ENCODE results near the gene SLC6A7. TPM values are rescaled to one million over a fixed set of nuclear protein-coding genes. Genes with fewer than 3 reads are reported as not detected.
"Not testable (repeated sequence)": the region's sequence is repeated elsewhere in the genome, so short reads cannot be mapped to it uniquely, and the experiment has no call there.

Gene SLC6A7
- total RNA-seq, 2 experiments from 2014 or later: not detected

- peaks cover 8% of the 10 kb centered on the region for H3K27me3 Mint-ChIP-seq
- H3K36me3 Mint-ChIP-seq: no peaks in the 10 kb centered on the region
- H3K4me3 Mint-ChIP-seq: no peak overlapping the region
- CTCF ChIA-PET: no interaction called here
- DNase-seq (no peak), ATAC-seq (no peak)
- no peaks in the 10 kb centered on the region for H3K4me1 Mint-ChIP-seq
- H3K27ac Mint-ChIP-seq: no peak overlapping the region
- H3K9me3 Mint-ChIP-seq (ENCODE audit: low read depth): no peaks in the 10 kb centered on the region
Observed at GRCh38 chr5:150239794-150240122, 49.9 kb downstream of the SLC6A7 start.

GRCh38 chr5:150241298-150242160, 51.7 kb downstream of the SLC6A7 start:
- ATAC-seq (no peak), DNase-seq (no peak)
- peaks cover 4% of the 10 kb centered on the region for H3K27me3 Mint-ChIP-seq
- H3K4me3 Mint-ChIP-seq: no peak overlapping the region
- no peaks in the 10 kb centered on the region for H3K9me3 Mint-ChIP-seq (ENCODE audit: low read depth)
- CTCF ChIA-PET: no interaction called here
- H3K4me1 Mint-ChIP-seq: no peaks in the 10 kb centered on the region
- no peaks in the 10 kb centered on the region for H3K36me3 Mint-ChIP-seq
- H3K27ac Mint-ChIP-seq: no peak overlapping the region

- H3K4me3 Mint-ChIP-seq: no peak overlapping the region
- no peaks in the 10 kb centered on the region for H3K36me3 Mint-ChIP-seq
- no peak for ATAC-seq
- no peaks in the 10 kb centered on the region for H3K4me1 Mint-ChIP-seq
- CTCF ChIA-PET: interaction anchor here (0.8 kb wide), 1 partner anchor 24 kb away, joined by 4 read pairs; no protein-coding TSS in a partner anchor
- H3K9me3 Mint-ChIP-seq (ENCODE audit: low read depth): no peaks in the 10 kb centered on the region
- H3K27ac Mint-ChIP-seq: no peak overlapping the region
- DNase-seq: no peak
- H3K27me3 Mint-ChIP-seq: peaks cover 4% of the 10 kb centered on the region
Observed at GRCh38 chr5:150242251-150242894, 52.5 kb downstream of the SLC6A7 start.

- no peaks in the 10 kb centered on the region for H3K4me1 Mint-ChIP-seq
- H3K27me3 Mint-ChIP-seq: peaks cover 4% of the 10 kb centered on the region
- no peaks in the 10 kb centered on the region for H3K36me3 Mint-ChIP-seq
- CTCF ChIA-PET: no interaction called here
- no peaks in the 10 kb centered on the region for H3K9me3 Mint-ChIP-seq (ENCODE audit: low read depth)
- H3K27ac Mint-ChIP-seq: no peak overlapping the region
- H3K4me3 Mint-ChIP-seq: no peak overlapping the region
- ATAC-seq (no peak), DNase-seq (no peak)
Observed at GRCh38 chr5:150243590-150243989, 53.7 kb downstream of the SLC6A7 start.

GRCh38 chr5:150244209-150244608, 54.3 kb downstream of the SLC6A7 start:
- Mint-ChIP-seq H3K9me3 (ENCODE audit: low read depth) (no peaks in the 10 kb centered on the region), H3K27ac (no peak overlapping the region), H3K4me1 (no peaks in the 10 kb centered on the region), H3K4me3 (no peak overlapping the region), H3K36me3 (no peaks in the 10 kb centered on the region), H3K27me3 (peaks cover 4% of the 10 kb centered on the region)
- CTCF ChIA-PET: no interaction called here
- ATAC-seq (no peak), DNase-seq (no peak)

GRCh38 chr5:150245111-150245789, 55.4 kb downstream of the SLC6A7 start:
- no peaks in the 10 kb centered on the region for H3K9me3 Mint-ChIP-seq (ENCODE audit: low read depth)
- no peak for DNase-seq
- CTCF ChIA-PET: no interaction called here
- H3K27ac Mint-ChIP-seq: no peak overlapping the region
- H3K27me3 Mint-ChIP-seq: peaks cover 4% of the 10 kb centered on the region
- no peak overlapping the region for H3K4me3 Mint-ChIP-seq
- ATAC-seq: no peak
- H3K4me1 Mint-ChIP-seq: no peaks in the 10 kb centered on the region
- no peaks in the 10 kb centered on the region for H3K36me3 Mint-ChIP-seq

- CTCF ChIA-PET: no interaction called here
- Mint-ChIP-seq H3K4me1 (no peaks in the 10 kb centered on the region), H3K36me3 (no peaks in the 10 kb centered on the region), H3K27ac (no peak overlapping the region), H3K27me3 (peaks cover 4% of the 10 kb centered on the region), H3K9me3 (ENCODE audit: low read depth) (no peaks in the 10 kb centered on the region), H3K4me3 (no peak overlapping the region)
- no peak for ATAC-seq
- no peak for DNase-seq
Observed at GRCh38 chr5:150245808-150246207, 55.9 kb downstream of the SLC6A7 start.

GRCh38 chr5:150246429-150246828, 56.6 kb downstream of the SLC6A7 start:
- CTCF ChIA-PET: no interaction called here
- Mint-ChIP-seq H3K9me3 (ENCODE audit: low read depth) (no peaks in the 10 kb centered on the region), H3K27ac (no peak overlapping the region), H3K4me3 (no peak overlapping the region), H3K36me3 (no peaks in the 10 kb centered on the region), H3K4me1 (no peaks in the 10 kb centered on the region), H3K27me3 (peaks cover 4% of the 10 kb centered on the region)
- ATAC-seq: no peak
- DNase-seq: no peak

GRCh38 chr5:150246835-150247234, 57.0 kb downstream of the SLC6A7 start:
- Mint-ChIP-seq H3K9me3 (ENCODE audit: low read depth) (no peaks in the 10 kb centered on the region), H3K27ac (no peak overlapping the region), H3K4me3 (no peak overlapping the region), H3K4me1 (no peaks in the 10 kb centered on the region), H3K27me3 (peaks cover 4% of the 10 kb centered on the region), H3K36me3 (no peaks in the 10 kb centered on the region)
- DNase-seq (no peak), ATAC-seq (no peak)
- CTCF ChIA-PET: no interaction called here

- CTCF ChIA-PET: no interaction called here
- Mint-ChIP-seq H3K9me3 (ENCODE audit: low read depth) (no peaks in the 10 kb centered on the region), H3K36me3 (no peaks in the 10 kb centered on the region), H3K27me3 (peaks cover 4% of the 10 kb centered on the region), H3K4me3 (no peak overlapping the region), H3K4me1 (no peaks in the 10 kb centered on the region), H3K27ac (no peak overlapping the region)
- ATAC-seq (no peak), DNase-seq (no peak)
Observed at GRCh38 chr5:150247726-150248125, 57.9 kb downstream of the SLC6A7 start.

- H3K27me3 Mint-ChIP-seq; ATAC-seq; H3K4me3 Mint-ChIP-seq; DNase-seq; CTCF ChIA-PET; H3K27ac Mint-ChIP-seq; H3K36me3 Mint-ChIP-seq; H3K4me1 Mint-ChIP-seq; H3K9me3 Mint-ChIP-seq (ENCODE audit: low read depth): not testable (repeated sequence)
Observed at GRCh38 chr5:150248493-150248892, 58.6 kb downstream of the SLC6A7 start.

- CTCF ChIA-PET: no interaction called here
- no peak for DNase-seq
- H3K4me1 Mint-ChIP-seq: no peaks in the 10 kb centered on the region
- ATAC-seq: no peak
- H3K27ac Mint-ChIP-seq: no peak overlapping the region
- H3K4me3 Mint-ChIP-seq: no peak overlapping the region
- no peaks in the 10 kb centered on the region for H3K36me3 Mint-ChIP-seq
- H3K27me3 Mint-ChIP-seq: peaks cover 4% of the 10 kb centered on the region
- H3K9me3 Mint-ChIP-seq (ENCODE audit: low read depth): no peaks in the 10 kb centered on the region
Observed at GRCh38 chr5:150248946-150249345, 59.1 kb downstream of the SLC6A7 start.

- no peak for ATAC-seq
- CTCF ChIA-PET: no interaction called here
- H3K27ac Mint-ChIP-seq: no peak overlapping the region
Observed at GRCh38 chr5:150249744-150250143, 59.9 kb downstream of the SLC6A7 start.

GRCh38 chr5:150251504-150251903, 61.6 kb downstream of the SLC6A7 start:
- no peaks in the 10 kb centered on the region for H3K27me3 Mint-ChIP-seq
- no peak for DNase-seq
- H3K9me3 Mint-ChIP-seq (ENCODE audit: low read depth): no peaks in the 10 kb centered on the region

More at GRCh38 chr5:150249744-150250143, 59.9 kb downstream of the SLC6A7 start:
- Mint-ChIP-seq H3K27me3 (no peaks in the 10 kb centered on the region), H3K4me3 (no peak overlapping the region), H3K36me3 (no peaks in the 10 kb centered on the region), H3K9me3 (ENCODE audit: low read depth) (no peaks in the 10 kb centered on the region), H3K4me1 (no peaks in the 10 kb centered on the region)
- no peak for DNase-seq

More at GRCh38 chr5:150251504-150251903, 61.6 kb downstream of the SLC6A7 start:
- Mint-ChIP-seq H3K27ac (no peak overlapping the region), H3K36me3 (no peaks in the 10 kb centered on the region), H3K4me1 (no peaks in the 10 kb centered on the region), H3K4me3 (no peak overlapping the region)
- ATAC-seq: no peak
- CTCF ChIA-PET: interaction anchor here (0.9 to 1.0 kb wide), 2 partner anchors 43 to 98 kb away, joined by 3 read pairs; no protein-coding TSS in a partner anchor
